Measurements from ENCODE around the gene IL18.

IL18 gene

GRCh38 chr11:112160091-112160848 is 3.6 kb downstream of the IL18 start:
- FAIRE-seq (no peak), DNase-seq (ENCODE audit: insufficient read length, low spot score) (no peak)
- no peak for TF ChIP-seq POLR2A (IDR thresholded peaks at IDR 0.05; ENCODE audit: low read depth, low read length)

- TF ChIP-seq POLR2A (IDR thresholded peaks at IDR 0.05; ENCODE audit: low read depth, low read length) = no peak
- FAIRE-seq (no peak), DNase-seq (ENCODE audit: insufficient read length, low spot score) (no peak)
Observed at GRCh38 chr11:112159098-112160065, 4.5 kb downstream of the IL18 start.

- FAIRE-seq (peak; percentile 96), DNase-seq (ENCODE audit: insufficient read length, low spot score) (peak; percentile 42)
- no peak for TF ChIP-seq POLR2A (IDR thresholded peaks at IDR 0.05; ENCODE audit: low read depth, low read length)
Observed at GRCh38 chr11:112156956-112157766, 6.7 kb downstream of the IL18 start.

- FAIRE-seq = no peak
- TF ChIP-seq POLR2A (IDR thresholded peaks at IDR 0.05; ENCODE audit: low read depth, low read length) = no peak
- no peak for DNase-seq (ENCODE audit: insufficient read length, low spot score)
Observed at GRCh38 chr11:112156153-112156955, 7.5 kb downstream of the IL18 start.

- FAIRE-seq (no peak), DNase-seq (ENCODE audit: insufficient read length, low spot score) (no peak)
- no peak for TF ChIP-seq POLR2A (IDR thresholded peaks at IDR 0.05; ENCODE audit: low read depth, low read length)
Observed at GRCh38 chr11:112150517-112150916, 13.4 kb downstream of the IL18 start.

GRCh38 chr11:112143597-112143996 is 20.3 kb downstream of the IL18 start:
- no peak for FAIRE-seq
- DNase-seq (ENCODE audit: insufficient read length, low spot score) = no peak
- no peak for TF ChIP-seq POLR2A (IDR thresholded peaks at IDR 0.05; ENCODE audit: low read depth, low read length)

GRCh38 chr11:112134473-112134872 is 29.4 kb downstream of the IL18 start:
- no peak for TF ChIP-seq POLR2A (IDR thresholded peaks at IDR 0.05; ENCODE audit: low read depth, low read length)
- DNase-seq (ENCODE audit: insufficient read length, low spot score) (no peak), FAIRE-seq (no peak)

GRCh38 chr11:112132737-112133136 is 31.2 kb downstream of the IL18 start:
- DNase-seq (ENCODE audit: insufficient read length, low spot score) (no peak), FAIRE-seq (no peak)
- no peak for TF ChIP-seq POLR2A (IDR thresholded peaks at IDR 0.05; ENCODE audit: low read depth, low read length)

GRCh38 chr11:112129656-112130055 is 34.2 kb downstream of the IL18 start:
- DNase-seq (ENCODE audit: insufficient read length, low spot score) (no peak), FAIRE-seq (no peak)
- no peak for TF ChIP-seq POLR2A (IDR thresholded peaks at IDR 0.05; ENCODE audit: low read depth, low read length)

GRCh38 chr11:112128483-112129121 is 35.3 kb downstream of the IL18 start:
- TF ChIP-seq POLR2A (IDR thresholded peaks at IDR 0.05; ENCODE audit: low read depth, low read length) = no peak
- FAIRE-seq = peak; percentile 95
- peak; percentile 37 for DNase-seq (ENCODE audit: insufficient read length, low spot score)

- no peak for TF ChIP-seq POLR2A (IDR thresholded peaks at IDR 0.05; ENCODE audit: low read depth, low read length)
- FAIRE-seq = no peak
- no peak for DNase-seq (ENCODE audit: insufficient read length, low spot score)
Observed at GRCh38 chr11:112127056-112127455, 36.8 kb downstream of the IL18 start.

GRCh38 chr11:112123129-112123528 is 40.8 kb downstream of the IL18 start:
- DNase-seq (ENCODE audit: insufficient read length, low spot score) (no peak), FAIRE-seq (no peak)
- TF ChIP-seq POLR2A (IDR thresholded peaks at IDR 0.05; ENCODE audit: low read depth, low read length) = no peak

Measured in H54 (cell line).